ENCODE measurements around the gene NCAM1. TPM values are rescaled to one million over a fixed set of nuclear protein-coding genes. Genes with fewer than 3 reads are reported as not detected.

Gene NCAM1
- total and polyA plus RNA-seq, 2 experiments from 2014 or later = 0.76 to 1.6 TPM

DNA sequence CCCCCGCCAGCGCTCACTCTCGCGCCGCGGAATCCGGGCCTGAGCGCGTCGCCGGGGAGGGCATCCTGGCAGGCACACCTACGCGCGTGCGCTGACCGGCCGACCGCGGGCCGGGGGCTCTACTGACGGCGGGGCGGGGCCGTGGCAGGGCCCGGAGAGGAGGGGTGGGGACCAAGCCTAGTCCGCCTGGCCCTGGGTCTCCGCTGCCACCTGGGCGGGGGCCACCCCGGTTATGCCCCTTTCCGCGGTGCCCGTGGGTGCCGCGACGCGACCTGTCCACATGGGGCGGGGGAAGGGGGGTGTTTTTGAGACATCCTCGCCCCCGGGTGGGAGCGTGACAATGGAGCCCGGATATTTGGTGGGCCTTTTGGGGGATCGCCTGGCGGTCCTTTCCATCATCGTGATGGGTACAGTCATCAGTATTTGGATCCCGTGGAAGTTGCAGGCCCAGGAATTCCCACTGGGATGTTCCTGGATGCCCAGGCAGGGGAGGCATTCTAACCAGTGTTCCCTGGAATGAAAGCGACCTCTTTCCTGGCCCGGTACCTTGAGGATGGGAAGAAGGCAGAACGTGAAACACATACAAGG is 2.2 kb downstream of the NCAM1 start (continued):
- TF ChIP-seq, protein P1, sequence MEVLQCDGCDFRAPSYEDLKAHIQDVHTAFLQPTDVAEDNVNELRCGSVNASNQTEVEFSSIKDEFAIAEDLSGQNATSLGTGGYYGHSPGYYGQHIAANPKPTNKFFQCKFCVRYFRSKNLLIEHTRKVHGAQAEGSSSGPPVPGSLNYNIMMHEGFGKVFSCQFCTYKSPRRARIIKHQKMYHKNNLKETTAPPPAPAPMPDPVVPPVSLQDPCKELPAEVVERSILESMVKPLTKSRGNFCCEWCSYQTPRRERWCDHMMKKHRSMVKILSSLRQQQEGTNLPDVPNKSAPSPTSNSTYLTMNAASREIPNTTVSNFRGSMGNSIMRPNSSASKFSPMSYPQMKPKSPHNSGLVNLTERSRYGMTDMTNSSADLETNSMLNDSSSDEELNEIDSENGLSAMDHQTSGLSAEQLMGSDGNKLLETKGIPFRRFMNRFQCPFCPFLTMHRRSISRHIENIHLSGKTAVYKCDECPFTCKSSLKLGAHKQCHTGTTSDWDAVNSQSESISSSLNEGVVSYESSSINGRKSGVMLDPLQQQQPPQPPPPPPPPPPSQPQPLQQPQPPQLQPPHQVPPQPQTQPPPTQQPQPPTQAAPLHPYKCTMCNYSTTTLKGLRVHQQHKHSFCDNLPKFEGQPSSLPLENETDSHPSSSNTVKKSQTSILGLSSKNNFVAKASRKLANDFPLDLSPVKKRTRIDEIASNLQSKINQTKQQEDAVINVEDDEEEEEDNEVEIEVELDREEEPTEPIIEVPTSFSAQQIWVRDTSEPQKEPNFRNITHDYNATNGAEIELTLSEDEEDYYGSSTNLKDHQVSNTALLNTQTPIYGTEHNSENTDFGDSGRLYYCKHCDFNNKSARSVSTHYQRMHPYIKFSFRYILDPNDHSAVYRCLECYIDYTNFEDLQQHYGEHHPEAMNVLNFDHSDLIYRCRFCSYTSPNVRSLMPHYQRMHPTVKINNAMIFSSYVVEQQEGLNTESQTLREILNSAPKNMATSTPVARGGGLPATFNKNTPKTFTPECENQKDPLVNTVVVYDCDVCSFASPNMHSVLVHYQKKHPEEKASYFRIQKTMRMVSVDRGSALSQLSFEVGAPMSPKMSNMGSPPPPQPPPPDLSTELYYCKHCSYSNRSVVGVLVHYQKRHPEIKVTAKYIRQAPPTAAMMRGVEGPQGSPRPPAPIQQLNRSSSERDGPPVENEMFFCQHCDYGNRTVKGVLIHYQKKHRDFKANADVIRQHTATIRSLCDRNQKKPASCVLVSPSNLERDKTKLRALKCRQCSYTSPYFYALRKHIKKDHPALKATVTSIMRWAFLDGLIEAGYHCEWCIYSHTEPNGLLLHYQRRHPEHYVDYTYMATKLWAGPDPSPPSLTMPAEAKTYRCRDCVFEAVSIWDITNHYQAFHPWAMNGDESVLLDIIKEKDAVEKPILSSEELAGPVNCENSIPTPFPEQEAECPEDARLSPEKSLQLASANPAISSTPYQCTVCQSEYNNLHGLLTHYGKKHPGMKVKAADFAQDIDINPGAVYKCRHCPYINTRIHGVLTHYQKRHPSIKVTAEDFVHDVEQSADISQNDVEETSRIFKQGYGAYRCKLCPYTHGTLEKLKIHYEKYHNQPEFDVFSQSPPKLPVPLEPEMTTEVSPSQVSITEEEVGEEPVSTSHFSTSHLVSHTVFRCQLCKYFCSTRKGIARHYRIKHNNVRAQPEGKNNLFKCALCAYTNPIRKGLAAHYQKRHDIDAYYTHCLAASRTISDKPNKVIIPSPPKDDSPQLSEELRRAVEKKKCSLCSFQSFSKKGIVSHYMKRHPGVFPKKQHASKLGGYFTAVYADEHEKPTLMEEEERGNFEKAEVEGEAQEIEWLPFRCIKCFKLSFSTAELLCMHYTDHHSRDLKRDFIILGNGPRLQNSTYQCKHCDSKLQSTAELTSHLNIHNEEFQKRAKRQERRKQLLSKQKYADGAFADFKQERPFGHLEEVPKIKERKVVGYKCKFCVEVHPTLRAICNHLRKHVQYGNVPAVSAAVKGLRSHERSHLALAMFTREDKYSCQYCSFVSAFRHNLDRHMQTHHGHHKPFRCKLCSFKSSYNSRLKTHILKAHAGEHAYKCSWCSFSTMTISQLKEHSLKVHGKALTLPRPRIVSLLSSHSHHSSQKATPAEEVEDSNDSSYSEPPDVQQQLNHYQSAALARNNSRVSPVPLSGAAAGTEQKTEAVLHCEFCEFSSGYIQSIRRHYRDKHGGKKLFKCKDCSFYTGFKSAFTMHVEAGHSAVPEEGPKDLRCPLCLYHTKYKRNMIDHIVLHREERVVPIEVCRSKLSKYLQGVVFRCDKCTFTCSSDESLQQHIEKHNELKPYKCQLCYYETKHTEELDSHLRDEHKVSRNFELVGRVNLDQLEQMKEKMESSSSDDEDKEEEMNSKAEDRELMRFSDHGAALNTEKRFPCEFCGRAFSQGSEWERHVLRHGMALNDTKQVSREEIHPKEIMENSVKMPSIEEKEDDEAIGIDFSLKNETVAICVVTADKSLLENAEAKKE (CRISPR knock-in tag; IDR thresholded peaks at IDR 0.05) = no peak
- TF ChIP-seq JUNB (IDR thresholded peaks at IDR 0.05; ENCODE audit: unreplicated experiment) (no peak), EZH2phosphoT487 (IDR thresholded peaks at IDR 0.05; ENCODE audit: unreplicated experiment) (no peak), STAT1 (IDR thresholded peaks at IDR 0.05; ENCODE audit: unreplicated experiment) (no peak)

DNA sequence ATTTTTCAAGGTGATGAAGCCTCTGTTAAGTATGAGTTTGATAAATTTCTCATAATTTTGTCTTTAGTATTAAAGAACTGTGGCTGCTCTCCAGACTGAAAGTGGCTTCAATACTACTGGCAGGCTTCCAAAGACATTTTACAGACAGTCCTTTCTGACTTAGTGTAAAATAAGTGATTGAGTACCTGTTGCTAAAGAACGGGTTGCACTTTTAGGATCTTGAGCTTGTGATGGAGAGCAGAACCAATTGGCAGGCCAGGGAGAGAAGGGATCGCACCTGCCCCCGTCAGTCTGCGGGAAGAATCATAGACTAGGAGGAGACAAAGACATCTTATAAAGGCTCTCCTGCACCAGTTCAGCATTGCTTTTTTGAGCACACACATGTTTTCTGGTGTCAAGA is 4.4 kb downstream of the NCAM1 start:
- Histone ChIP-seq H3F3A (replicated peaks; ENCODE audit: low read depth) (no peaks in the 10 kb centered on the region), H3K27me3 (ENCODE audit: insufficient read depth) (peaks cover 47% of the 10 kb centered on the region), H3K4me3 (no peak overlapping the region), H3K79me2 (replicated peaks; ENCODE audit: insufficient read depth) (no peaks in the 10 kb centered on the region), H2AFZ (no peak overlapping the region), H3K4me2 (no peak overlapping the region), H3K36me3 (ENCODE audit: insufficient read depth) (no peaks in the 10 kb centered on the region), H3K9me2 (ENCODE audit: insufficient read depth) (no peaks in the 10 kb centered on the region), H3K27ac (ENCODE audit: low read depth) (no peak overlapping the region), H4K20me1 (replicated peaks; ENCODE audit: insufficient read depth) (no peaks in the 10 kb centered on the region), H3K4me1 (ENCODE audit: insufficient read depth) (peaks cover 21% of the 10 kb centered on the region)
- no peak for ATAC-seq
- no peak for DNase-seq (ENCODE audit: low spot score)
- Mint-ChIP-seq H3K27ac (no peak overlapping the region), H3K4me1 (peaks cover 17% of the 10 kb centered on the region), H3K9me3 (no peaks in the 10 kb centered on the region; the same call in 2 of the 3 replicates), H3K36me3 (ENCODE audit: low read depth) (no peaks in the 10 kb centered on the region), H3K27me3 (ENCODE audit: insufficient read depth, low read depth, poor library complexity) (peaks cover 24% of the 10 kb centered on the region), H3K4me3 (no peak overlapping the region)
- TF ChIP-seq, protein P1 (CRISPR knock-in tag; IDR thresholded peaks at IDR 0.05) = no peak
- TF ChIP-seq, protein P2, sequence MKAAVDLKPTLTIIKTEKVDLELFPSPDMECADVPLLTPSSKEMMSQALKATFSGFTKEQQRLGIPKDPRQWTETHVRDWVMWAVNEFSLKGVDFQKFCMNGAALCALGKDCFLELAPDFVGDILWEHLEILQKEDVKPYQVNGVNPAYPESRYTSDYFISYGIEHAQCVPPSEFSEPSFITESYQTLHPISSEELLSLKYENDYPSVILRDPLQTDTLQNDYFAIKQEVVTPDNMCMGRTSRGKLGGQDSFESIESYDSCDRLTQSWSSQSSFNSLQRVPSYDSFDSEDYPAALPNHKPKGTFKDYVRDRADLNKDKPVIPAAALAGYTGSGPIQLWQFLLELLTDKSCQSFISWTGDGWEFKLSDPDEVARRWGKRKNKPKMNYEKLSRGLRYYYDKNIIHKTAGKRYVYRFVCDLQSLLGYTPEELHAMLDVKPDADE (IDR thresholded peaks at IDR 0.05) = no peak
- no peak for TF ChIP-seq JUNB (IDR thresholded peaks at IDR 0.05; ENCODE audit: unreplicated experiment)
- no peak for TF ChIP-seq ZNF331 (CRISPR knock-in tag; IDR thresholded peaks at IDR 0.05; ENCODE audit: low read depth)
- TF ChIP-seq STAT1 (IDR thresholded peaks at IDR 0.05; ENCODE audit: unreplicated experiment) = no peak
- no peak for TF ChIP-seq EZH2 (IDR thresholded peaks at IDR 0.05; ENCODE audit: low read depth, unreplicated experiment)
